HL-60 (cell line): ENCODE data around the gene MEG3.

Experiments
- CTCF ChIP-seq: IDR thresholded peaks from one replicate; pipeline ENCODE4 v1.5.1; 2011; ENCODE audit warnings: low read length, control low read depth, inconsistent platforms; ENCODE audit not compliant: insufficient read depth
- GABPA ChIP-seq: IDR thresholded peaks from 2 replicates; pipeline ENCODE4 v1.6.1; 2012; ENCODE audit warnings: low read depth
- REST ChIP-seq: IDR thresholded peaks from 2 replicates; pipeline ENCODE4 v1.6.1; 2012; ENCODE audit warnings: low read depth; ENCODE audit not compliant: insufficient replicate concordance
- SPI1 ChIP-seq: IDR thresholded peaks from 2 replicates; pipeline ENCODE4 v1.6.1; 2012; ENCODE audit warnings: low read depth, mild to moderate bottlenecking, borderline replicate concordance

- TF ChIP-seq CTCF (no peak), SPI1 (no peak), GABPA (no peak), REST (no peak)
Measured at GRCh38 chr14:100873096-100873482, 47.2 kb downstream of the MEG3 start.
